SK-N-MC (cell line): Measurements from ENCODE around the gene RBM20.

Experiments used
- EZH2 ChIP-seq: fragments of 200-600 bp; sonication (generic); IDR thresholded peaks from one replicate; pipeline ENCODE4 v1.6.1; 2017; ENCODE audit warnings: antibody characterized with exemption
- FOXP2 ChIP-seq: optimal IDR thresholded peaks from 2 replicates; pipeline ENCODE3; 2011; ENCODE audit warnings: mild to moderate bottlenecking, moderate library complexity; ENCODE audit not compliant: insufficient read depth; ENCODE audit errors: extremely low read length, control extremely low read depth
- POLR2AphosphoS5 ChIP-seq: IDR thresholded peaks from 2 replicates; pipeline ENCODE4 v1.6.1; 2012; ENCODE audit warnings: mild to moderate bottlenecking, low read depth, low read length, borderline replicate concordance

DNA sequence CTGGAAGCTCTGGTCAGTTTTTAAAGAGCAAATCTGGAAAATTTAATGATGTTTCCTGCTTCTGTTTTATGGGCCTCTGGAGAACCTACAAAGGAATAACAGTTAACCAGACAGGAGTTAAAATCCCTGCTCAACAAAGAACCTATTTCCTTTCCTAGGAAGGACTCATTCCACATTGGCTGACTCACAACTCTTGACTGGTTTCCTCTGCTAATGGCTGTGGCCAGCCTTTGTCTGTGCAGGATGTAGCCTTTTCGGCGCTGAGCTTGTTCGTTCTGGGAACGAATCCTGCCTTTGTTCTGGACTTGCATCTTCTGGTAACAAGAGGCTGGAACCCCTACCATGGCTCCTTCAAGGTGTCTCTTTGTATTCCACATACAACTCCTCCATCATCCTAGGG lies 114.8 kb downstream of the RBM20 start:
- TF ChIP-seq EZH2 (no peak), POLR2AphosphoS5 (no peak), FOXP2 (no peak)
